C4-2B (cell line): ENCODE measurements around the gene ENGASE.

Source experiments
- H3K27ac ChIP-seq: fragments of 450-650 bp; 2 replicates; pipeline ENCODE4 v1.5.1; 2017
- ZFX ChIP-seq: fragments of 450-650 bp; IDR thresholded peaks from 2 replicates; pipeline ENCODE4 v1.6.1; 2017
- TF ChIP-seq, protein P1 (sequence below): fragments of 450-650 bp; conservative IDR thresholded peaks from 2 replicates; pipeline ENCODE4 v1.5.1; 2017; ENCODE audit warnings: mild to moderate bottlenecking

The ENGASE gene

DNA sequence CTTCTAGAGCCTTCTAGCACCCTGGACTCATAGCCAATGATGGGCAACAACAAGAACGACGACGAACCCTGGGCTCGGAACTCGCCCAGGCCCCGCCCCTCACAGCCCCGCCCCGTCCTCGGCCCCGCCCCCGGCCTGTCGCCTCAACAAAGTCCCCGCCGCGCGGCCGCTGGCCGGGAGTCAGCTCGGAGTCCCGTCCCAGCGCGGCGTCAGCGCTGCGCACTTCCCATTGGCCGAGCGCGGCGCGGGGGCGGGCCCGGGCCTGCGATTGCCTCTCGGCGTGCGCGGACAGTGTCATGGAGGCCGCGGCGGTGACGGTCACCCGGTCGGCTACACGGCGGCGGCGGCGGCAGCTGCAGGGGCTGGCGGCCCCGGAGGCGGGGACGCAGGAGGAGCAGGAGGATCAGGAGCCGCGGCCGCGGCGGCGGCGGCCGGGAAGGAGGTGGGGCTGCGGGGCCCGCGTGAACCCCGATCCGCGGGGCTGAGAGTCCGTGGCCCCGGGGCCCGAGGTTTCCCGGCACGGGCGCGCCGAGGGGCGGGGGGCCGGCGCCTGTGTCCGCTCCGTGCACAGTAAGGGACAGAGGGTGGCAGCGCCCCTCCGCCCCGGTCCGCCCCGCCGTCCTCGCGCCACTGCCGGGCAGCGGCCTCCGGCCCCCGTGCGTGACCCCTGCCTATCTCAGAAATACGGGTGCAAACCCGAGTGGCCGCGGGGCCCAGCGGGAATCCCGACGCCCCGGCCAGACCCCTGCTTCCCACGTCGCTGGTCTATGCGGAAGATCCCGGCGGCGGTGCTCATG, at the start of gene ENGASE:
ENGASE (plus strand) TSS at position 176 of the 797 bp plus-strand sequence; CDS start at position 297, 121 bp downstream.
- TF ChIP-seq, protein P1, sequence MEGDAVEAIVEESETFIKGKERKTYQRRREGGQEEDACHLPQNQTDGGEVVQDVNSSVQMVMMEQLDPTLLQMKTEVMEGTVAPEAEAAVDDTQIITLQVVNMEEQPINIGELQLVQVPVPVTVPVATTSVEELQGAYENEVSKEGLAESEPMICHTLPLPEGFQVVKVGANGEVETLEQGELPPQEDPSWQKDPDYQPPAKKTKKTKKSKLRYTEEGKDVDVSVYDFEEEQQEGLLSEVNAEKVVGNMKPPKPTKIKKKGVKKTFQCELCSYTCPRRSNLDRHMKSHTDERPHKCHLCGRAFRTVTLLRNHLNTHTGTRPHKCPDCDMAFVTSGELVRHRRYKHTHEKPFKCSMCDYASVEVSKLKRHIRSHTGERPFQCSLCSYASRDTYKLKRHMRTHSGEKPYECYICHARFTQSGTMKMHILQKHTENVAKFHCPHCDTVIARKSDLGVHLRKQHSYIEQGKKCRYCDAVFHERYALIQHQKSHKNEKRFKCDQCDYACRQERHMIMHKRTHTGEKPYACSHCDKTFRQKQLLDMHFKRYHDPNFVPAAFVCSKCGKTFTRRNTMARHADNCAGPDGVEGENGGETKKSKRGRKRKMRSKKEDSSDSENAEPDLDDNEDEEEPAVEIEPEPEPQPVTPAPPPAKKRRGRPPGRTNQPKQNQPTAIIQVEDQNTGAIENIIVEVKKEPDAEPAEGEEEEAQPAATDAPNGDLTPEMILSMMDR = no peak
- peak; percentile 84; the same call in 1 of the 2 replicates for TF ChIP-seq ZFX
- peak within 1 kb of the TSS; percentile 85 for H3K27ac ChIP-seq

DNA sequence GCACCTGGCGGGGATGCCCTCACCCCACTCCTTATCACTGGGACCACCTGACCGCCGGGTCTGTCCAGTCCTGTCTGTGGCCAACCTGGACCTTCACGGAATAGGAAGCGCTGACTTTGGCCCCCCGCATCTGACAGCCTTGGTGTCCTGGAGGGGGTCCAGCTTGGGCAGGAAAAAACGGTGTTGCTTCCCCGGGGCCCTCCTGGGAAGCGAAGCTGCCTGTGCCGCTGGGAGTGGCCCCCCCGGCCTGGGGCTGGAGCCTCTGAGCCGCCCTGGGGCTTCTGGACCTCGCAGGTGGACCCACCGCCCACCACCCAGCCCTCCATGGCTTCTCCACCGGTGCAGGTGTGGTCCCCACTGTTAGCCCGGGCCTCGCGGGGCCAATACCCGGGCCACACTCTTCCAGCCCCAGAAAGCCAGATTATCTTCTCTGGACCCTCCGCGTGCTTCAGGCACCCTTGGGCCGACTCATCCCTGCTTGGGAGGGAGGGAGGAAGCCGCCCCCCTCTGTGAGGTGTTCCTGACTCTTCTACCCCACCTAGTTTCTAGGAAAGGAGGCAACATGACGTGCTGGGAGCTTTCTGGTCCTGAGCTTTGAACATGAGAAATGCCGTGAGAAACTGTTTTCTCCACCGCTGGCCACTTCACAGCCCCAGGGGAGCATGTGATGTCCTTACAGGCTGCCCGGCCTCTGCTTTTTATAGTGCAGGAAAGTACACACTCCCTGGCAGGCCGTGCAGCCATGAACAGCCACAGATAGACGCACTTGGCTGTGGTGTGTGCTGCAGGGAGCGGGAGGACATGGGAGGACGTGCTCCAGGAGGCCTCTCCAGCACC, 49.5 kb upstream of the ENGASE start:
- no peak overlapping the region for H3K27ac ChIP-seq
- TF ChIP-seq, protein P1 = no peak
- TF ChIP-seq ZFX = no peak

DNA sequence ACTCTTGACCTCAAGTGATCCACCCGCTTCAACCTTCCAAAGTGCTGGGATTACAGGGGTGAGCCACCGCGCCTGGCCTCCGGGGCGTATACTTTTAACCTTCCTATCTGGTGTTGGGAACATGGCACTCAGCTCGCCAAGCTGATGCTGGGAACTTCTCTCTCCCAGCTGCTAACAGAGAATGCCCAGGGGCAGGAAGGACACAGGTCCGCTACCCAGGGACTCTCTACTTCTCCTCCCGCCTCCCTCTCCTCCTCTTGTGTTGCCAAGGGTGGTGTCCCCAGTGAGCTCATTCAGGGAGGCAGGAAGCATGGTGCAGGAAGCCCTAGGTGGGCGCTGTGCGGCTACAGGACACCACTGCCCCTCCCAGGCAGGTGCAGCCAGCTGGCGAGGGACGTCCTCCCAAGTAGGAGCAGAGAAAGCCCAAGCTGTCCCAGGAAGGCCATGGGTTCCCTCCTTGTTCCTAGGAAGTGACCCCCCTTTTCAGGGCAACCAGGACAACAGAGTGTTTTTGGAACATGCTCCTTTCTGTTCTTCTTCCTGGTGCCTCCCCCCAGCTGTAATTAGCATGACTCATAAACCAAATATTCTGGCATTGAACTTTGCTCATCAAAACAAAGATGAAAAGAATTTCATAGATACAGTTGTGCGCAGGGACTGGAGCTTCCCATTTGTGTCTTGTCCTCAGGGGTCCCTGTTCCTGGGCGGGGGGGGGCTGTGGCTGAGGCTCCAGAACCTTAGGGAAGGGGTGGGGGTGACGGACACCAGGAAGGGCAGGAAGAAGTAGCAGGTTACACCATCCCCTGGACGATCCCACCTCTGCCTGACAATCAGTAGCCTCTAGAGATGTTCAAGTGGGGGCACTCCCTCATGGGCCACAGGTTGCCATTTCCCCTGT, 48.0 kb upstream of the ENGASE start:
- TF ChIP-seq ZFX = no peak
- TF ChIP-seq, protein P1 = no peak
- 0 out of 2 replicates have a peak overlapping the region, but pooled peaks have one; percentile 4 for H3K27ac ChIP-seq

- H3K27ac ChIP-seq = 0 out of 2 replicates have a peak overlapping the region, but pooled peaks have one; percentile 4
- TF ChIP-seq ZFX = no peak
- TF ChIP-seq, protein P1 = no peak
These were observed 47.2 kb upstream of the ENGASE start for GRCh38 chr17:79027274-79027924.

DNA sequence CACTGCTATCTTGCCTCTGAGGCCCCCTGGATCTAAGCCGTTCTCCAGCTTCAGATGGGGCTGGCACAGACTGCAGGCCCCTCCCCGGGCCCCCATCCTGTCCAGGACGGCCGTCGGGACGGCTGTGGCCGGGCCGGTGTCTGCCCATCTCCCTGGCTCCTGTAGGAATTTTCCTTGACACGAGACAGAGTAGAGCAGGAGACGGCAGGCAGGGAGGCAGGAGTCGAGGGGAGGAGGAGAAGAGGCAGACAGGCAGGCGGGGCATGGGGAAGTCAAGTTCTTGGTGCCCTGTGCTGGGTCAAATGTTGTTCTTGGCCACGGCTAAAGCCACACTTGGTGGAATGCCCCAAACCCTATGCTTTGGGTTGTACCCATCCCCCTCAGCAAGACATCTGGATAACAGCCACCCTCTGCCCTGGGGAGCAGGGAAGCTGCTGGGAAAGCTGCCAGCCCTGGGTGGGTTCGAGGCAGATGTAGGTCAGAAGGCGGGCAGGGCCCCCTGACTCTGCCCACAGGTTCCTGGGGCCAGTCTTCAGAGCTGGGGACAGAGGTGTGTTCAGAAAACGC, 46.6 kb upstream of the ENGASE start:
- no peak overlapping the region for H3K27ac ChIP-seq
- TF ChIP-seq, protein P1 = no peak
- no peak for TF ChIP-seq ZFX
